ENCODE measurements around the gene TYRO3.

Gene TYRO3

GRCh38 chr15:41558400-41559238 is at the start of gene TYRO3:
TYRO3 (plus strand) TSS chr15:41559212; CDS start chr15:41559258, 46 bp downstream.
- H3K27ac Mint-ChIP-seq = peak within 1 kb of the TSS; percentile 80
- H3K27me3 Mint-ChIP-seq = peaks cover 28% of the 10 kb centered on the region
- peaks cover 18% of the 10 kb centered on the region for H3K4me1 Mint-ChIP-seq

GRCh38 chr15:41510728-41511127 is 48.3 kb upstream of the TYRO3 start:
- H3K36me3 Mint-ChIP-seq (ENCODE audit: low read depth) = no peaks in the 10 kb centered on the region
- H3K27ac Mint-ChIP-seq = no peak overlapping the region
- H3K9me3 Mint-ChIP-seq = no peaks in the 10 kb centered on the region
- H3K27me3 Mint-ChIP-seq = peaks cover 28% of the 10 kb centered on the region
- no peak for ATAC-seq
- H3K4me3 Mint-ChIP-seq = no peak overlapping the region
- no peak for DNase-seq
- H3K4me1 Mint-ChIP-seq = peaks cover 24% of the 10 kb centered on the region

More at GRCh38 chr15:41558400-41559238, at the start of gene TYRO3:
- H3K9me3 Mint-ChIP-seq = no peaks in the 10 kb centered on the region
- H3K36me3 Mint-ChIP-seq (ENCODE audit: low read depth) = no peaks in the 10 kb centered on the region
- peak; percentile 47 for ATAC-seq
- H3K4me3 Mint-ChIP-seq = peak within 1 kb of the TSS; percentile 80
- peak; percentile 70 for DNase-seq

GRCh38 chr15:41511331-41511898 is 47.6 kb upstream of the TYRO3 start:
- no peak overlapping the region for H3K4me3 Mint-ChIP-seq

GRCh38 chr15:41511899-41512369 is 47.1 kb upstream of the TYRO3 start:
- H3K27ac Mint-ChIP-seq = no peak overlapping the region
- H3K4me1 Mint-ChIP-seq = peaks cover 24% of the 10 kb centered on the region
- peak overlapping the region; percentile 58 for H3K4me3 Mint-ChIP-seq
- H3K36me3 Mint-ChIP-seq (ENCODE audit: low read depth) = peaks cover 4% of the 10 kb centered on the region
- H3K27me3 Mint-ChIP-seq = peaks cover 28% of the 10 kb centered on the region
- ATAC-seq (peak; percentile 16), DNase-seq (no peak)
- no peaks in the 10 kb centered on the region for H3K9me3 Mint-ChIP-seq

More at GRCh38 chr15:41511331-41511898, 47.6 kb upstream of the TYRO3 start:
- DNase-seq (no peak), ATAC-seq (no peak)
- Mint-ChIP-seq H3K27ac (no peak overlapping the region), H3K9me3 (no peaks in the 10 kb centered on the region), H3K27me3 (peaks cover 28% of the 10 kb centered on the region), H3K4me1 (peaks cover 24% of the 10 kb centered on the region), H3K36me3 (ENCODE audit: low read depth) (peaks cover 2% of the 10 kb centered on the region)

- peaks cover 4% of the 10 kb centered on the region for H3K36me3 Mint-ChIP-seq (ENCODE audit: low read depth)
- ATAC-seq = no peak
Observed at GRCh38 chr15:41512512-41512939, 46.5 kb upstream of the TYRO3 start.

GRCh38 chr15:41512940-41513505 is 46.0 kb upstream of the TYRO3 start:
- Mint-ChIP-seq H3K4me3 (peak overlapping the region; percentile 58), H3K4me1 (peaks cover 24% of the 10 kb centered on the region), H3K9me3 (no peaks in the 10 kb centered on the region), H3K27me3 (peaks cover 28% of the 10 kb centered on the region), H3K27ac (no peak overlapping the region), H3K36me3 (ENCODE audit: low read depth) (peaks cover 7% of the 10 kb centered on the region)
- ATAC-seq = peak; percentile 18
- no peak for DNase-seq

More at GRCh38 chr15:41512512-41512939, 46.5 kb upstream of the TYRO3 start:
- H3K4me1 Mint-ChIP-seq = peaks cover 24% of the 10 kb centered on the region
- no peaks in the 10 kb centered on the region for H3K9me3 Mint-ChIP-seq
- H3K27me3 Mint-ChIP-seq = peaks cover 28% of the 10 kb centered on the region
- H3K4me3 Mint-ChIP-seq = peak overlapping the region; percentile 58
- DNase-seq = no peak
- no peak overlapping the region for H3K27ac Mint-ChIP-seq

GRCh38 chr15:41513506-41514227 is 45.3 kb upstream of the TYRO3 start, which contains the start of gene LTK:
LTK (minus strand) TSS chr15:41513827; CDS start chr15:41513709, 118 bp downstream.
- no peak for DNase-seq
- no peak within 1 kb of the TSS for H3K27ac Mint-ChIP-seq
- peaks cover 24% of the 10 kb centered on the region for H3K4me1 Mint-ChIP-seq

GRCh38 chr15:41517895-41518449 is 41.0 kb upstream of the TYRO3 start:
- H3K4me1 Mint-ChIP-seq = peaks cover 14% of the 10 kb centered on the region
- H3K4me3 Mint-ChIP-seq = no peak overlapping the region
- H3K27me3 Mint-ChIP-seq = peaks cover 8% of the 10 kb centered on the region
- peaks cover 17% of the 10 kb centered on the region for H3K36me3 Mint-ChIP-seq (ENCODE audit: low read depth)
- H3K9me3 Mint-ChIP-seq = no peaks in the 10 kb centered on the region
- H3K27ac Mint-ChIP-seq = no peak overlapping the region
- DNase-seq = no peak
- ATAC-seq = no peak

More at GRCh38 chr15:41513506-41514227, 45.3 kb upstream of the TYRO3 start, which contains the start of gene LTK:
- peaks cover 7% of the 10 kb centered on the region for H3K36me3 Mint-ChIP-seq (ENCODE audit: low read depth)
- H3K4me3 Mint-ChIP-seq = peak within 1 kb of the TSS; percentile 58
- no peaks in the 10 kb centered on the region for H3K9me3 Mint-ChIP-seq
- peak; percentile 35 for ATAC-seq
- H3K27me3 Mint-ChIP-seq = peaks cover 28% of the 10 kb centered on the region

- H3K4me1 Mint-ChIP-seq = no peaks in the 10 kb centered on the region
- H3K27ac Mint-ChIP-seq = no peak overlapping the region
- ATAC-seq (no peak), DNase-seq (no peak)
- no peaks in the 10 kb centered on the region for H3K27me3 Mint-ChIP-seq
- H3K9me3 Mint-ChIP-seq = no peaks in the 10 kb centered on the region
- peaks cover 17% of the 10 kb centered on the region for H3K36me3 Mint-ChIP-seq (ENCODE audit: low read depth)
- no peak overlapping the region for H3K4me3 Mint-ChIP-seq
Observed at GRCh38 chr15:41520636-41521035, 38.4 kb upstream of the TYRO3 start.

- ATAC-seq (no peak), DNase-seq (no peak)
- no peaks in the 10 kb centered on the region for H3K27me3 Mint-ChIP-seq
- H3K27ac Mint-ChIP-seq = no peak overlapping the region
- H3K4me3 Mint-ChIP-seq = no peak overlapping the region
- H3K36me3 Mint-ChIP-seq (ENCODE audit: low read depth) = peaks cover 17% of the 10 kb centered on the region
- no peaks in the 10 kb centered on the region for H3K9me3 Mint-ChIP-seq
- no peaks in the 10 kb centered on the region for H3K4me1 Mint-ChIP-seq
Observed at GRCh38 chr15:41521614-41522013, 37.4 kb upstream of the TYRO3 start.

GRCh38 chr15:41523097-41523496 is 35.9 kb upstream of the TYRO3 start:
- no peak overlapping the region for H3K4me3 Mint-ChIP-seq
- no peak for DNase-seq
- H3K27me3 Mint-ChIP-seq = no peaks in the 10 kb centered on the region
- no peaks in the 10 kb centered on the region for H3K4me1 Mint-ChIP-seq
- H3K36me3 Mint-ChIP-seq (ENCODE audit: low read depth) = peaks cover 19% of the 10 kb centered on the region
- no peaks in the 10 kb centered on the region for H3K9me3 Mint-ChIP-seq
- H3K27ac Mint-ChIP-seq = no peak overlapping the region
- no peak for ATAC-seq

- no peak overlapping the region for H3K4me3 Mint-ChIP-seq
- peaks cover 40% of the 10 kb centered on the region for H3K36me3 Mint-ChIP-seq (ENCODE audit: low read depth)
- ATAC-seq (no peak), DNase-seq (no peak)
- H3K27me3 Mint-ChIP-seq = no peaks in the 10 kb centered on the region
- no peak overlapping the region for H3K27ac Mint-ChIP-seq
- peaks cover 3% of the 10 kb centered on the region for H3K4me1 Mint-ChIP-seq
- no peaks in the 10 kb centered on the region for H3K9me3 Mint-ChIP-seq
Observed at GRCh38 chr15:41530363-41530956, 28.6 kb upstream of the TYRO3 start.

GRCh38 chr15:41535544-41535943 is 23.5 kb upstream of the TYRO3 start:
- Mint-ChIP-seq H3K4me1 (peaks cover 6% of the 10 kb centered on the region), H3K27me3 (no peaks in the 10 kb centered on the region), H3K9me3 (no peaks in the 10 kb centered on the region), H3K36me3 (ENCODE audit: low read depth) (peaks cover 34% of the 10 kb centered on the region), H3K27ac (no peak overlapping the region), H3K4me3 (no peak overlapping the region)
- DNase-seq (no peak), ATAC-seq (no peak)
